Measurements from ENCODE around the gene ADGRD2. TPM values are rescaled to one million over a fixed set of nuclear protein-coding genes. Genes with fewer than 3 reads are reported as not detected.

Gene ADGRD2
- total RNA-seq, 4 donors from 2014 or later, result 0.20 to 0.49 (median 0.36) TPM; not detected in 1

DNA sequence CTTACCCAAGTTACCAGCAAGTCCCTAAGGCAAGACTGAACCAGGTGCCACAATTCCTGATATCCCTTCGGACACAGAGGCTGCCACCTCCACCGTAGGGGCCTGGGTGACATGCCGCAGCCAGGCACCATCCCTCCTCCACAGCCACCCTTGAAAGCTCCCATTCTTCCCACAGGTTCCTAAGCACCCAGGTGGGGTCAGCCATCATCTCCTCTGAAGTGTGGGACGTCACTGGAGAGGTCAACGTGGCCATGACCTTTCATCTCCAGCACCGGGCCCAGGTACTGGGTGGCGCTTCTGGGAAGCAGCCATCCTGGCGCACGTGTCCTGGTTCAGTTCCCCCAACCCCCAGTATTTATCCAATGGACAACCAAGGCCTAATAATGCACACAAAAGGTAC is 8.2 kb downstream of the ADGRD2 start:
- TF ChIP-seq, protein P1, sequence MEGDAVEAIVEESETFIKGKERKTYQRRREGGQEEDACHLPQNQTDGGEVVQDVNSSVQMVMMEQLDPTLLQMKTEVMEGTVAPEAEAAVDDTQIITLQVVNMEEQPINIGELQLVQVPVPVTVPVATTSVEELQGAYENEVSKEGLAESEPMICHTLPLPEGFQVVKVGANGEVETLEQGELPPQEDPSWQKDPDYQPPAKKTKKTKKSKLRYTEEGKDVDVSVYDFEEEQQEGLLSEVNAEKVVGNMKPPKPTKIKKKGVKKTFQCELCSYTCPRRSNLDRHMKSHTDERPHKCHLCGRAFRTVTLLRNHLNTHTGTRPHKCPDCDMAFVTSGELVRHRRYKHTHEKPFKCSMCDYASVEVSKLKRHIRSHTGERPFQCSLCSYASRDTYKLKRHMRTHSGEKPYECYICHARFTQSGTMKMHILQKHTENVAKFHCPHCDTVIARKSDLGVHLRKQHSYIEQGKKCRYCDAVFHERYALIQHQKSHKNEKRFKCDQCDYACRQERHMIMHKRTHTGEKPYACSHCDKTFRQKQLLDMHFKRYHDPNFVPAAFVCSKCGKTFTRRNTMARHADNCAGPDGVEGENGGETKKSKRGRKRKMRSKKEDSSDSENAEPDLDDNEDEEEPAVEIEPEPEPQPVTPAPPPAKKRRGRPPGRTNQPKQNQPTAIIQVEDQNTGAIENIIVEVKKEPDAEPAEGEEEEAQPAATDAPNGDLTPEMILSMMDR (IDR thresholded peaks at IDR 0.05), result no peak
- TF ChIP-seq POLR2A (IDR thresholded peaks at IDR 0.05), result no peak
- intact Hi-C loops (cut with DNase I; ENCODE audit: low total_unique reads), result no loop called here
- WGBS, 2 donors, result 85 to 87% methylated on average over 9 of the region's 9 CpGs
- H3K4me3 ChIP-seq (ENCODE audit: low read depth, poor library complexity, severe bottlenecking), result no peak overlapping the region
- DNase-seq (ENCODE audit: low spot score in 2 of 2), result no peak

DNA sequence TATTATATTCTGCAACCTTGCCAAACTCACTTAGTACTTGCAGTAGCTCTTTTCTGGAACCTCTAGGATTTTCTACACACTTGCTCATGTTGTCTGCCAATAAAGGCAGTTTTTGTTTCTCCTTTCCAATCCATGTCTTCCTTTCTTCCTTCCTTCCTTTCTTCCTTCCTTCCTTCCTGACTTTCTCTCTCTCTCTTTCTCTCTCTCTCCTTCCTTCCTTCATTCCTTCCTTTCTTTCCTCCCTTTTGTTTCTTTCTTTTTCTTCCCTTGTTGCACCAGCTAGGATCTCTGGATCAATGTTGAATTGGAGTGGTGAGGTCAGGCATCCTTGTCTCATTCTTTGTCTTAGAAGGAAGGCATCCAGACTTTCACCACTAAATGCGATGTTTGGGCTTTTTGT is 12.5 kb downstream of the ADGRD2 start:
- DNase-seq (ENCODE audit: low spot score in 2 of 2), result no peak
- H3K4me3 ChIP-seq (ENCODE audit: low read depth, poor library complexity, severe bottlenecking), result no peak overlapping the region
- WGBS, 2 donors, result 88 to 93% methylated on average over 1 of the region's 1 CpG
- TF ChIP-seq POLR2A (IDR thresholded peaks at IDR 0.05), result no peak
- TF ChIP-seq, protein P1 (IDR thresholded peaks at IDR 0.05), result no peak
- intact Hi-C loops (cut with DNase I; ENCODE audit: low total_unique reads), result no loop called here

DNA sequence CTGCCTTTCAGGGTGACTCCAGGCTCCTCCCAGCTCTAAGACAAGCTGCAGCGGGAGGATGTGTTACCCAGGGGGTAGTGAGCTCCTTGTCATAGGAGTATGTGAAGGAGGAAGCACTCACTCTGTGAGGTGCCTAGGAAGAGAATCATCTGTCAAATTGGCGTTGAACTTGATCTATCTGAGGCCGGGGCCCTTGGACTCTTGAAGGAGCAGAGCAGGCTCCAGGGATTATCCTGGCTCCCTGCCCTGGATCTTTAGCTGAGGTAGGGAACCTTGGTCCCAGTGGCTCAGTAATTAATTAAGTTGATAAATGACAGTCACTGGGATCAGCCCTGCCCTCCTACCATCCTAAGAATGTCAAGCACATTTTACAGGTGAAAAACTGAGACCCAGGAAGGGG is 15.5 kb downstream of the ADGRD2 start:
- intact Hi-C loops (cut with DNase I; ENCODE audit: low total_unique reads), result loop anchor here (2.0 kb wide), 1 partner anchor 39 kb away; no protein-coding TSS in a partner anchor
- WGBS, 2 donors, result 83 to 84% methylated on average over 3 of the region's 3 CpGs
- no peak overlapping the region for H3K4me3 ChIP-seq (ENCODE audit: low read depth, poor library complexity, severe bottlenecking)
- TF ChIP-seq, protein P1 (IDR thresholded peaks at IDR 0.05), result no peak
- TF ChIP-seq POLR2A (IDR thresholded peaks at IDR 0.05), result no peak
- no peak for DNase-seq (ENCODE audit: low spot score in 2 of 2)

DNA sequence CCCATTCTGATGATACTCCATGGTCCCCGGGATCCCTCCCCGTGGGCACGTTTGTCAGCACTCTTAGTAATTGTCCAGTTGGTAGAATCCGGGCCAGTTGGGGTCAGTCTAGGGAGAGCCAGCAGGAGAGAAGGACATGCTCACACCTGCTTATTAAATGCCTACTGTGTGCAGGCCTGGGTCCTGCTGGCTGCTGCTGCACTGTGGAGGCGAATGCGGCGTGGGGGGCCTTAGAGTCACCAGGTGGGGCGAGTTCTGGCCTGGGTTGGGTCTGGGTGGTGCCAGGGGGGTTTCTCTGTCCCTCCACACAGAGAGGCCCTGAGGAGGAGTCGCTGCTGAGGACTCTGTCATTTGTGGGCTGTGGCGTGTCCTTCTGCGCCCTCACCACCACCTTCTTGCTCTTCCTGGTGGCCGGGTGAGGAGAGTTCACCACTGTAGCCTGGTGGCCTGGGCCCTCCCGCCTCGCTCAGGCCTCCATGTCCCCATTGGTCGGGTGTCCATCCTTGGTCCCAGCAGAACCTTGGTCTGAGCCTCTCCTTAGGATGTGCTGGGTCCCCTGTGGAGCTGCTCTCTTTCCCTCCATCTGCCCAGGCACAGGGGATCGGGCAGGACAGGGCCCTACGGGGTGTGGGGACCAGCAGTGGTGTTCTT is 17.3 kb downstream of the ADGRD2 start:
- DNase-seq (ENCODE audit: low spot score in 2 of 2), result no peak
- H3K4me3 ChIP-seq (ENCODE audit: low read depth, poor library complexity, severe bottlenecking), result no peak overlapping the region
- intact Hi-C loops (cut with DNase I; ENCODE audit: low total_unique reads), result no loop called here
- TF ChIP-seq POLR2A (IDR thresholded peaks at IDR 0.05), result no peak
- TF ChIP-seq, protein P1 (IDR thresholded peaks at IDR 0.05), result no peak
- 89 to 93% methylated on average over 17 of the region's 17 CpGs for WGBS, 2 donors

DNA sequence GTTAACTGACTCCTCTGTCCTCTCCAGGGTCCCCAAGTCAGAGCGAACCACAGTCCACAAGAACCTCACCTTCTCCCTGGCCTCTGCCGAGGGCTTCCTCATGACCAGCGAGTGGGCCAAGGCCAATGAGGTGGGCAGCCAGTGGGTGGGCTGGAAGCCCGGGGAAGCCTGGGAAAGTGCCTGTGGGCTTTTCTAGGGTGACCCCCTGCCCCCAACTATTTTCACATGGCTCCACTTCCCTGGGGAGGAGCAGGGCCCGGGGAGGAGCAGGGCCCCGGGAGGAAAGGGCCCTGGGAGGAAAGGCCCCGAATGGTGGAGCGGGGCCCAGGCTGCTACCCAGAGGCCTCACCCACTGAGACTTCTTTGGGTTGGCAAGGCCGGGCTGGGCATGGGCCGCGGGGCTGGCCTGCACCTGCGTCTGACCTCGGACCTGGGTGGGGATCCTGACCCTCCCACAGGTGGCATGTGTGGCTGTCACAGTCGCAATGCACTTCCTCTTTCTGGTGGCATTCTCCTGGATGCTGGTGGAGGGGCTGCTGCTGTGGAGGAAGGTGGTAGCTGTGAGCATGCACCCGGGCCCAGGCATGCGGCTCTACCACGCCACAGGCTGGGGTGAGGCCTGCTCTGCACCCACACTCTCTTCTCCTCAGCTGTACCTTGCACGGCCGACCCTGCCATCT is 17.9 kb downstream of the ADGRD2 start:
- intact Hi-C loops (cut with DNase I; ENCODE audit: low total_unique reads), result no loop called here
- DNase-seq (ENCODE audit: low spot score in 2 of 2), result no peak
- no peak overlapping the region for H3K4me3 ChIP-seq (ENCODE audit: low read depth, poor library complexity, severe bottlenecking)
- WGBS, 2 donors, result 88 to 94% methylated on average over 13 to 19 of the region's 19 CpGs
- TF ChIP-seq POLR2A (IDR thresholded peaks at IDR 0.05), result no peak
- TF ChIP-seq, protein P1 (IDR thresholded peaks at IDR 0.05), result no peak

Measured in lower leg skin (tissue), 4 donors.